ENCODE data around the gene ST6GALNAC3.
"Not testable (repeated sequence)": the region's sequence is repeated elsewhere in the genome, so short reads cannot be mapped to it uniquely, and the experiment has no call there.

Gene ST6GALNAC3

DNA sequence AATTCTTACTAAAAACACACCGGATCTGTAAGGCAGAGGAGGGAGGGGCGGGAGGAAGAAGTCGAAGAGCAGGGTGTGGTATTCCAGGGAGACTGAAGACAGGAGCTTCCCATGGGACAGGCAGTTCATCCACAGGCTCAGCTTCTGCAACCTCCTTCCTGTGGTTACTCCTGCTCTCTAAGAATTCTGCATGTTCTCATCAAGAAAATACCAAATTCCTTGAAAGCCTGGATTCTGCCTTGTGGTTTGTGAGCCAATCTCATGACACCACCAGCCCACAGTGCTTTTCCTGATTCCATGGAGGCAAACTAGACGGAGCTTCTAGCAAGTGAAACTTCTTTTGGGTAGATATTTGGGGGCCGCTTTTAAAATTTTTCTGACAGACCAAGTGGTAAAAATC, 1.1 kb upstream of the ST6GALNAC3 start:
- no peak for DNase-seq (ENCODE audit: low read depth)

DNA sequence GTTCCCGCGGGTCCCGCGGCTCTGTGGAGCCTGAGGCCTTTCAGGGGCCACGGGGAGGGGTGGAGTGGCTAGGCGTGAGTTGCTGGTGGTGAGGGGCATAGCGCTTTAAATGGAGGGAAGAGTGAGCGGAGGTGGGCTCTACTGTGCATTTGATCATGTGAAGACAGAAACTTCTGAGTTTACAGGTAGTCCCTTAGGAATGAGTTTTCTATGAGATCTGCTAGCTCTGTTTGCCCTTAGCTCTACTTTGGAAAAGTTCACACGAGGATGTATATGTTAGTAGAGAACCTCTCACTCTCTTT, 593 bp downstream of the ST6GALNAC3 start:
- DNase-seq (ENCODE audit: low read depth), result no peak

DNA sequence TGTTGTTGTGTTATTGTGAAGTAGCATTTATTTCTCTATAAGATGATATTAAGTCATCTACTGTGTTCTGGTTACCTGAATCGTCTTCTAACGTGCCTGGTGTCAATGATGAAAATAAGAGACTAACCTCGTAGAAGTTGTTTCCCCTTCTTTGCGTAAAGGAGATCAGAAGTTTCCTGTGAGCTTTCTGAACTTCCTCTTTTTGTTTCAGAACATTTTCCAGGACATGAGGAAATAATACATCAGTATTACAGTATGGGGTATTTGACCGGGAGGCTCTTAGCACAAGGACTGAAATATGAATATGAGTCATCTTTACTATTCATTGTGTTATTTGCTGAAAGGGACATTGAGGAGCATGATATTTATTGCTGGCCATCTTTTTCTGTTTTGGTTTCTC, 1.3 kb downstream of the ST6GALNAC3 start:
- DNase-seq (ENCODE audit: low read depth), result no peak

DNA sequence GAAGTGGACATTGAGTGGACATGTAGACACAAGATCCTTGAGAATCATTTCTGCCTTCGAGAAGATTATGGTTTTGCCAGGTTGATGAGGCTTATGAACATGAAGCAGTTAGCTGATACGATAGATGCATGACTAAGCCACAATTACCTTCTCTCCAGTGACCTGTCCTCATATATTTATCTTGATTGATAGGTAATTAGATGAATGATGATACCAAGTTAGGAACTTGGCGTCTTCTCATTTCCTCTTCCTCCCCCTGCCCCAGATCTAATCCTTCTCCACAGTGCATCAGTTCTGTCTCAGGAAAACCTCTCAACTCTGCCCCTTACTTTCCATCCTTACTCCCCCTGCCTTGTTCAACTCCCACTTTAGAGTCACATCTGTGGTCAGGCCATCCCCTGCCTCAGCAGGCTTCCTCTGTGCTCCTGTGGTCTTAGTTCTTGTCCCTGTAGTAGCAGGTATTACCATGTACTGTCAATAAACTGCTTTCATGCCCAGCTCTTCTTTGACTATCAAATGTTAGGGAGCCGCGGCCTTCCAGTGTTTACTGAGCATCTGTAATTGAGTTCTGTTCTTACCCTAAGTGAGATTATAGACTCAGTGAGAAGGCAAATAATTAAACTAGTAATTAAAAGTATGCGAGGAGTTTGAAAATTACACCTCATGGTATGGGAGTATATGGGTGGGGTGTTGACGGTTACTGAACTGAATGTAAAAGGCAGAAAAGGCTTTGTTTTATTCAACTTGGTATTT, 5.1 kb downstream of the ST6GALNAC3 start:
- no peak for DNase-seq (ENCODE audit: low read depth)

DNA sequence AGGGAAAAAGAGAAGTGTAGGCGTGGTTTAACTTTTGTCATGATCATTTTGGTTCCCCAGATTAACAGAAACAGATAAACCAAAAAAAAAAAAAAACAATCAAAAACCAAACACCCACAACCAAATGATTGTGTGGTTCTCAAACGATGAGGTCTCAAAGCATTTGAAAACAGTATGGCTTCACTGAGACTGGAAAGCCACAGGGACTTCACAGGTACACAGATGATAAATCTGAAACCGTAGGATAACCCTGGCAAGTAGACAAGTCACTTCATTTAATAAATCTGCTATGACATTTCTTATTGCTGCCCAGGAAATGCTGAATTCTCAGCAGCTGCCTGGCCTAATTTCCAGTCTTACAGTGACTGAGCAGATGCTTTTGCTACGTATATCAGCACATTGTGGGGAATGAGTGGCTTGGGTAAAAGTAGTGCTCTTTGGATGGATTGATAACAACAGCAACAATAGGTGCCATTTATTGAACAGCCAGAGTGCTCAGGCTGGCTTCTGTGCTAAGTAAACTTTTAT, 6.1 kb downstream of the ST6GALNAC3 start:
- no peak for DNase-seq (ENCODE audit: low read depth)

DNA sequence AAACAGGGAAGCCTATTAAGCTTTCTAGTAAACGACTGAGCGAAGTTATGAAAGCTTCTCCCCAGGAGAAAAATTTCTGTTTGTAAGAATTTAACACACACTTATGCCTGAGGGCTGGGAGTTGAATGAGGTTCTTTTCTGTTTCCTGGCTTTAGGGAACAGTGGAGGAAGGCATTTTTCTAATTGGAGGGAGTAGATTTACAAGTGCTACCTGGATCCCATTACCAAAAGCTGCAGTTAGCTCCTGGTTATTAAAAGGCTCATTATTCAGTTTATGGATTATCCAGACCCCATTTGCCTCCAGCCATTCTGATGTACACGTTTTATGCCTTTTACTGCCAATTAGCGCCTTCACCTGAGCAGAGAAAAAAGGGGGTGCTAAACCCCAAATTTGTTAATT, 7.5 kb downstream of the ST6GALNAC3 start:
- DNase-seq (ENCODE audit: low read depth), result no peak

DNA sequence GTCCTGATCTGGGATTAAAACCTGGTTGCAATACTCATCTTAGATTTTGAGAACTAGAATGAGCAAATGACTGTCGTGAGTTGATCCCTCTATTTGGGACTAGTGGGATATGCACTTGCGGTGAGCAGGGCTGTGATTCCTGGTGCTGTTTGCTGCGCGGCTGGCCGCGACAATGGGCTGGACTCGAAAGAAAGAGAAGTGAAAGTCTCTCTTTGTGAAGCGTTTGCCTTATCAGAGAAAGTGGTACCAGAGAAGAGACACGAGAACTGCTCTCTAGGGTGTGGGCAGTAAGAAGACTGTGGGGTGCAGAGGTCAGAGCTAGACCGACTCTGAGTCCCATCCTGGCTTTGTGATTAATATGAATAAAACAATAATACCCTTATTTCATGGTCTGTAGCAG, 8.6 kb downstream of the ST6GALNAC3 start:
- no peak for DNase-seq (ENCODE audit: low read depth)

DNA sequence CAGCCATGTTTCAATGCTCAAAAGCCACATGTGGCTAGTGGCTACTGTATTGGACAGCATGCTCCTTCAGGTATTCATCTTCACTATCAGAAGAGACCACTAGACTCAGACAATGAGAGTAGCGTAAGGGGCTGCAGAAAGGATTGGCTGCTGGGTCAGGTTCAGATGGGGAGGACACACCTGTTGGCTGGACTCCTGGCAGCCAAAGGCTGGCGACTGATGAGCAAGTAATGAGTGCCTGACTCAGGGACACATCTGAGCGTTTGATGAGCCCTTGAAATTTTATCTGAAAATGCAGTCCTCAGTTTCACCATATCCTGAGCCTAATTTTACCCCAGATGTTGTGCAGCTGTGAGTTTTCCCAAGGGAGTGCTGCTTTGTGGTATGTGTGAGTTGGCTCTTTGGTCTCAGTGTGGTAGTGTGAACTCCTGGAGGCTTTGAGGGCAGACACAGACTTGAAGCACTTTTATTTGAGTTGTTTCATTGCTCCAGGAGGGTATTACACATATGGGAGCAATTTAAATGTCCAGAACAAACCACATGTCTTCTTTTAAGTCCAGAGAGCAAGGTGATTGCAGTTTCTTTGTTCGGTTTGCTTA, 9.6 kb downstream of the ST6GALNAC3 start:
- no peak for DNase-seq (ENCODE audit: low read depth)

DNA sequence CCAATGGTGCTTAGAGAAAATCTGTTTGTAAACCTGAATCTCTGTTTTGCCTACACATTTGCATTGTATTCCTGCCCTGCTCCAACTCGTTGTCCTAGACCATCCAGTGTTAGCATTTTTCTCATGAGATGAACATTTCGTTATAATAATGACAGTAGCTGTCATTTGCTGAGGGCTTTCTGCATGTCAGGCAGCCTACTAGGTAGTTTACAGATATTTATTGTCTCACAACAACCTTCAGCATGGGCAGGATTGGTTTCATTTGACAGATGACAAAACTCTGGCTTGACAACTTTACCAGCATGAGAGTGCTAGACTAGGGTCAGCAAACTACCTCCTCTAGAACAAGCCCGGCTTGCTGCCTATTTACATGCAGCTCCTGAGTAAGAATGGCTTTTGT, 10.1 kb downstream of the ST6GALNAC3 start:
- DNase-seq (ENCODE audit: low read depth), result no peak

DNA sequence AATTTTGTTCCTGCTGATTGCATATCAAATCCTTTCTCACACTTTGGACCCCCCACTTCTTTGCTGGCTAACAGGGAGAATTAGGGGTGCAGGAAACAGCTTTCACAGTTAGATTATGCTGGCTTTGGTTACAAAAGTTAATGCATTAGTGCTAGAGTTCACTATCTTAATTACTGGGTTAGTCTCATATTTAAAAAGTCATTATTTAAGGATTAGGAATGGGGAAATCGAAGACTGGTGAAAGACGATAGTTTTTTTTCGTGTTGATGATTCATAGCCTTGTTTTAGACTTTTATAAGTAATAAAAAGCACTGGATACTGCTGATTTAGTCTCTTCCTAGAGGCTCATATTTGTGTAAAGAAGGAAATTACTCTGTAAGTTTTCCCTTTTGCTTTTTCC, 11.6 kb downstream of the ST6GALNAC3 start:
- DNase-seq (ENCODE audit: low read depth), result no peak

DNA sequence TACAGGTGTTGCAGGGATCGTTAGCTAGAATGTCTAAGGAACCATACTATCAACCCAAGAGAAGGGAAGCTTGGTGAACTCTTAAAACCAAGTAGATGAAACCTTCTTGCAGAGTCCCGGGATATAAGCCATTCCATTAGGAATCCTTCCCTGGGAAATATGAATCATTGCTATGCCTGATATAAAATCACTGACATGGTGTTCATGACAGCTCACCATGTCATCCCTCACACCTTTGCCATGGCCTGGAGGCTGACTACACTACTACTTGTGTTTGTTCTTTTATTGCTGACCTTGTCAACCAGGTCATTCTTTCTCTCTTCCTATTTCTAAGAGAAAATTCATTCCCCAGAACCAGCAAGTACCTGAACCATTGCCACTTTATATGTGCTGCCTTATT, 12.1 kb downstream of the ST6GALNAC3 start:
- no peak for DNase-seq (ENCODE audit: low read depth)

DNA sequence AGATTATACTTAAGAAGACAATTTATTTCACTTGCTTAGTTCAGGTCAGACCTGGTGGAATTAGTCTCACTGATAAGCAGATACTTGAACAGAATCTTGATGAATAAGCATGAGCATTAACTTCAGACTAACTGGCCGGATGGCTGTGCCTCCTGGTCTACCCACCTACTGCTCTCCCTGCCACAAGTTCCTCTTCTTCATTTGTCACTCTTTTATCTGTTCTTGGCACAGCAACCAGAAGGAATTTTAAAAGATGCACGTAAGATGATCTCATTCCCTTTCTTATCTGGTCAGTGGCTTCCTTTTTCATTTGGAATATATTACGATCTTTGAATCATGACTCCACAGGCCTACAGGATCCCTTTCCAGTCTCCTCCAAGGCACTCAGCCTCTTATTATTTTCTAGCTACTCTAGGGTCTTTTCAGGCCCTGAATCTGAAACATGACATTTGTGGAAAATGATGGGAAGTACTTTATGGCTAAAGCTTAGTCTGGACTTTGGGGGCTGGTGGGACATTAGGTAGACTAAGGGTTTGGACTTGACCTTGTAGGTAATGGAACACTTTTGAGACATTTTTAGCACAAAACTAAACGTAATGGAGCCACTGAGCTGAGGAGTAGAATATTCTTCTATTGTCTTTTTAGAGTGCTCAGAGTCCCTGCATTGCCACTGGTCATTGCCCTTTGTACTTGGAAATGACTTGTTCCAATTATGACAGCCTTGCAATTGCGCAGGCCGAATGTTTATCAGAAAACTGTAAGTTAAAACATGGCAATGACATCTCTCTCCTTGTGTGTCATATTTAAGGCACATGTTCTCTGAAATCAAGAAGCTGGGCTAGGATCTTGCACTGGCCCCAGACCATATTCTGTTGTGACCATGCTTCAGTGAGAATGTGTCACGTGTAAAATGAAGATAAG, 16.0 kb downstream of the ST6GALNAC3 start:
- no peak for DNase-seq (ENCODE audit: low read depth)

DNA sequence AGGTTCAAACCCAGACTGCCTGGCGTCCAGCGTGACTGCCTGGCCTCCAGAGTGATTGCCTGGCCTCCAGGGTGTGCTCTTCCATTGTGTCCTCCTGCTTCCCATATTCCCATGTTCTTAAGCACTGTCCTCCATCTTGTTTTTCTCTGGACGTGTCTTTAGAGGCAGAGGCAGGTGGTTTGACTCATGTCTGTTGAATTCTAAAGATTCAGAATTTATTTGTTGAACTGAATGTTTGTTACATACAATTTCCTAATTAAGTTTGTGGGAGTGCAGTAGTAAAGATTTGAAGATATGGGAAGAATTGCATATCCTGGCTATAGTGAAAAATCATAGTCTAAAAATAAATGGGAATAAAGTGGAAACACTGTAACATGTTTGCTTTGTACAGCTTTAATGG, 18.3 kb downstream of the ST6GALNAC3 start:
- DNase-seq (ENCODE audit: low read depth), result no peak

DNA sequence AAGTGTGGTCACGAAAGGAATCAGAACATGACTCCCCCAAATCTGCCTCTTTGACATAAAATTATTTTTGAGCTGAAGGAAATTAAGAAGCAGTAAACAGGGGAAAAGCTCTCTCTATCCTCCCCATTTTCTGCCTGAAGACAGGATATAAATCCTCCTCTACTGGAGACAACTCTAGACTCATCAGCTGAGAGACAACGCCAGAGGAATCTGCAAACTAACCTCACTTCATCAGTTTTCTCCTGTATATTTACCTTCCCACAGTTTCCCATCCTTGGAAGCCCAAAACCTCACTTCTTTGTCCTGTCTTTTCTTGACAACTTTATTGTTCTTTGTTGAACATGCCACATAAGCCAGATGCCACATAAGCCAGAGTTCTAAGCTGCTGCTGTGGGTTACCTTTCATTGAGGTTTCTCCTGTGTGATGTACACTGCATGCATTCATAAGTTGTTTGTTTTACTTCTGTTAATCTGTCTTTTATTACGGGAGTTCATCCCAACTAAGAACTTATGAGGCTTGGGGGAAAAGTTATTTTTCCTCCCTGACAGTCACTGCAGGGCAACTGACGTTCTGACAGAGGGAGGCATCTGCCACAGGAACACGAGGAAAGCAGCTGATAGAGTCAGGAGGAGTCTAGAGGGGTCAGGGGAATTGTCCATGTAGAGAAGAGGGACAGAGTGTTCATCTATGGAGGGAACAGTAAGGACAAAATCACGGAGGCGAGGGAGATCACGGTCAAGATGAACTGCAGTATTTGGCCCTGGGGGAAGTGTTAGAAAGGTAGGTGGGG, 19.2 kb downstream of the ST6GALNAC3 start:
- no peak for DNase-seq (ENCODE audit: low read depth)

DNA sequence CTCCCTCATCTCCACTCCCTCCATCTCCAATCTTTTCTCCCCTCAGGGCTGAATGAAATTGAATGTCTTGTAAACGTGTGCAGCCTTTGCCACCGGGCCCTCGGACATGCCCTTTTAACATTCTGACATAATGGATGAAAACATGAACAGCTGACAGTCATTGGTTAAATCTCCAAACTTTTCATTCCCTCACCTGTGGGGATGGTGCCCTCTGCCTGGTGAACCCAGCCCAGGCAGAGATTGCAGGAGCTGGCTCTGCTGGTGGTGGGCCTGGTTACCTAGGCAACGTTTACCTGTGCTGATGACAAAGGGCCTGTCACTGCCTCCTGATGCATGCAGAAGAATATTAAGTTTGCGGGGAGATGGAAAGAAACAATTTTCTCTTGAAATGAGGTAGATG, 21.3 kb downstream of the ST6GALNAC3 start:
- no peak for DNase-seq (ENCODE audit: low read depth)

DNA sequence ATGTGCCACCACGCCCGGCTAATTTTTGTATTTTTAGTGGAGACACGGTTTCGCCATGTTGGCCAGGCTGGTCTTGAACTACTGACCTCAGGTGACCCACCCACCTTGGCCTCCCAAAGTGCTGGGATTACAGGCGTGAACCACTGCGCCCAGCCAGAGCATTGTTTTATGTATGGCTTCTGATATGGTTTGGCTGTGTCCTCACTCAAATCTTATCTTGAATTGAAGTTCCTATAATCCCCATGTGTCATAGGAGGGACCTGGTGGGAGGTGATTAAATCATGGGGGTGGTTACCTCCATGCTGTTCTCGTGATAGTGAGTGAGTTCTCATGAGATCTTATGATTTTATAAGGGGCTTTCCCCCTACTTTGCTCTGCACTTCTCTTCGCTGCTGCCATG, 22.5 kb downstream of the ST6GALNAC3 start:
- DNase-seq (ENCODE audit: low read depth), result not testable (repeated sequence)

DNA sequence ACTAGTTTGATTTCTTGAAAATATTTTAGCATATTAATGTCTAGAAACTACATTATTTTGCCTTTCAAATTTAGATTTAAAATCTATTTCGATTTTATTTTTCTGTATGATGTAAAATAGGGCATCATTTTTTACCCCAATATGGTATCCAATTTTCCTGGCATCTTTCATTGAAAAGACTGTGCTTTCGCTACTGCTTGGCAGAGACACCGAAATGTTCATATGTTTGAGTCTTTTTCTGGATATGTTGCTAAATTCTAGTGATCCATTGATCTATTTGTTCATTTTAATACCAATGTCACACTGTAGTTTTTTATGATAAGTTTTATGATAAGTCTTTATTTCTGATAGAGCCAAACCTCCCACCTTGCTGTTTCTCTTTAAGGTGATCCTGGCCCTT, 24.3 kb downstream of the ST6GALNAC3 start:
- DNase-seq (ENCODE audit: low read depth), result no peak

DNA sequence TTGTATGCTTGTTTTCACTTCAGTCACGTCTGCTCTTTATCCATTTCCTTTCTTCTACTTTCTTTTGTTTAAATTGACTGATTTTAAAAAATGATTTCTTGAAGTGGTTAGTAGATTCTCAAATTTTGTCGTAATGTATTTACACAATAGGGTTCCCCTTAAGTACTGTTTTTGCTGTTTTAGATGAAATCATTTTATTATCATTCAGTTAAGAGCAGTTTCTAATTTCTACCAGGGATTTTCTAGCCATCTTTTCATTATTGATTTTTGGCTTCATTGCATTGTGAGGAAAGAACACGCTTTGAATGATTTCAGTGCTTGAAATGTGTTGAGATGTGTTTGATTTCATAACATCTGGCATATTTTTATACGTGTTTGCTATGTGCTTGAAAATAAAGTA, 27.0 kb downstream of the ST6GALNAC3 start:
- DNase-seq (ENCODE audit: low read depth), result no peak

DNA sequence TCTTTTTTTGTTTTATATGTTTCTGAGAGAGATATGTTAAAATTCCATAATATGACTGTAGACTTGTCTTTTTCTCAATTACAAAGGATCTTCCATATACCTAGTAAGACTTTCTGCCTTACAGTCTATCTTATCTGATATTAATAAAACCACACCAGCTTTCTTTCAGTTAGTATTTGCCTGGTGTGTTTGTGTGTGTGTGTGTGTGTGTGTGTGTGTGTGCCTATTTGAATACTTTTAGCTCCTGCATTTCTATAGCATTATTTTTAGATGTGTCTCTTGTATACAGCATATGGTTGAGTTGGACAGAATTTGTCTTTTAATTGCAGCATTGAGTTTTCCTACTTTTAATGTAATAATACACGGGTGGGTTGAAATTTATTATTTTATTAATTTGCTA, 27.5 kb downstream of the ST6GALNAC3 start:
- DNase-seq (ENCODE audit: low read depth), result no peak

DNA sequence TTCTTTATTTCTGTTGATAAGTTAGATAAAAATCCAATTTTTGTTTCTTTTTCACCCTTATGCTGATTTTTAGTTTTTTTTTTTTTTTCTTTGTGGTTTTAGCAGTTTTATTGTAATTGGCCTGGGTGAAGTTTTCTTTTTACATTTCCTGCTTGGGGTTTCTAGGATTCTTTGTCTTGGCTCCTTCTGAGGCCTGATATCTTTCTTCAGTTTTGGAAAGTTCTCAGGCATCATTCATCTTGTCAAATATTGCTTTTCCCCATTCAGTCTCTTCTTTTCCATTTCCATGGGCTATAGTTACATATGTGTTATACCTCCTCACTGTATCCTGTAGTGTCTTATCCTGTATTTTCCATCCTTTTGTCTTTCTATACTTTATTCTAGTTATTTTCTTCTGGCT, 28.5 kb downstream of the ST6GALNAC3 start:
- DNase-seq (ENCODE audit: low read depth), result no peak

DNA sequence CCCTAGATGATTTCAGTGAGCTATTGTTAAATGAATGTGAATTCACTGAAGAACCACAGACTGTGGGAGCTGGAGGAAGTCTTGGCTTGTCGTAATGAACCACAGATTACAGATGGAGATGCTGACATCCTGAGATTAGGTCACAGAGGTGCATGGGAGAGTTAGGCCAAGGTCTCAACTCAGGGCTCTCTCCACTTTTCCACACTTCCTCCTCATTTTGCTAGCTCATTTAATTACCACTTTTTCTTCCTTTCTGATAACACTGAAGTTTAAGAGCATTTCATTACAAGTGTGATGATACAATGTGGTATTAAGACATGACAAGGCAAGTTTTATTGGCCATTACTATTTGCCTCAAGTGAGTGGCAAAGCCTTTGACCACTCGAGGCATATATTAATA, 30.8 kb downstream of the ST6GALNAC3 start:
- no peak for DNase-seq (ENCODE audit: low read depth)

DNA sequence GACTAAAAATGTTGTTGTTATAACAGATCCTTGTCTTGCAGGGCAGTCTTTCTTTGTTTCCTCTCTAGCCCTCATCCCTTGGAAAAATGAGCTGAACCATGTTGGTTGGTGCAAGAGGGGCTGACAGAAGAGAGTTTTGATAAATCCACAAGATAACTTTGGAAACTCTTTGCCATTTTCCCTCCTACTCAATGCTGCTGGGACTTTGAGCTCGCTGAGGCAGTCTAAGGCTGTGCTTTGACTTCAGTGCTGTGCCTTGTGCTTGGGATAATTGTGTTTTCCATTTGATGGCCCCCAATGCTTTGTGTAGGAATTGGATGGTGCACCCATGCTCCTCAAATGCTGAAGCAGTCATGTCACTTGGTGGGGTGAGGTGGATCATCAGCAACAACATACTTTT, 31.7 kb downstream of the ST6GALNAC3 start:
- DNase-seq (ENCODE audit: low read depth), result no peak

Data from activated T-cell treated with anti-CD3 and anti-CD28 coated beads for 48 hours (primary cell).